Body of pancreas (tissue), 4 donors: ENCODE measurements around the gene SPEM2. TPM values are rescaled to one million over a fixed set of nuclear protein-coding genes. Genes with fewer than 3 reads are reported as not detected.

ENCODE experiments used
- ATAC-seq: fragments of 150-250 bp; one replicate; pipeline ENCODE4 v1.9.1; 2016
- DNase-seq, 4 donors: peaks; one replicate each; pipeline ENCODE4 v3.0.0-alpha.2; 2019
- H3K27ac ChIP-seq, 4 donors: fragments of 200-600 bp; sonication (generic); 1 replicate in 3 of 4; 2 replicates in 1 of 4; pipeline versions ENCODE4 v1.5.1 to v1.6.1; 2016 to 2019; ENCODE audit warnings: mild to moderate bottlenecking in 1 of 4, mixed read lengths in 1 of 4, moderate library complexity in 1 of 4
- H3K27me3 ChIP-seq, 2 donors: fragments of 200-600 bp; sonication (generic); one replicate each; pipeline ENCODE4 v1.6.0; 2016; ENCODE audit warnings: mild to moderate bottlenecking in 1 of 2
- H3K36me3 ChIP-seq, 2 donors: fragments of 200-600 bp; sonication (generic); replicated peaks in 1 of 2; 2 replicates each; pipeline ENCODE4 v1.5.1; 2016; ENCODE audit warnings: low read depth in 2 of 2; ENCODE audit not compliant: insufficient read depth in 1 of 2
- H3K4me1 ChIP-seq: fragments of 200-600 bp; sonication (generic); one replicate; pipeline ENCODE4 v1.6.0; 2016
- H3K4me3 ChIP-seq, 2 donors: fragments of 200-600 bp; sonication (generic); 1 replicate in 1 of 2; 2 replicates in 1 of 2; pipeline ENCODE4 v1.5.1; 2016 to 2019
- H3K9me3 ChIP-seq, 3 donors: fragments of 200-600 bp; sonication (generic); 1 replicate in 2 of 3; 2 replicates in 1 of 3; pipeline ENCODE4 v1.5.1; 2016
- POLR2A ChIP-seq, 3 donors: fragments of 450-650 bp; IDR thresholded peaks; one replicate each; pipeline ENCODE4 v1.6.1; 2016; ENCODE audit warnings: antibody characterized with exemption in 3 of 3, mild to moderate bottlenecking in 2 of 3
- WGBS, 2 donors: methylation state at CpG; one replicate each; pipeline ENCODE4 v1.1.5; 2017; 5-methylcytosine and 5-hydroxymethylcytosine counted together
- intact Hi-C: fragments of 100-400 bp; cut with DNase I; formaldehyde crosslinking; loops from one replicate; pipeline ENCODE4 v1.15.1; 2023
- total RNA-seq, 2 donors: library from RNA; depleted of rRNA; stranded (reverse); fragments of >200 nt; gene quantifications; one replicate each; pipeline ENCODE4 v1.1.0, GENCODE V29; 2016
- TF ChIP-seq, protein P1 (sequence below), 7 experiments: fragments of 450-650 bp in 4 of 7; fragments of 200-600 bp in 3 of 7; sonication (generic) in 3 of 7; IDR thresholded peaks; one replicate each; pipeline ENCODE4 v1.5.1; 2016 to 2019; ENCODE audit warnings: antibody characterized with exemption in 7 of 7

Gene SPEM2
- total RNA-seq, 2 donors from 2014 or later: not detected

- intact Hi-C loops: no loop called here
- no peak for TF ChIP-seq POLR2A (IDR thresholded peaks at IDR 0.05)
- TF ChIP-seq, protein P1, sequence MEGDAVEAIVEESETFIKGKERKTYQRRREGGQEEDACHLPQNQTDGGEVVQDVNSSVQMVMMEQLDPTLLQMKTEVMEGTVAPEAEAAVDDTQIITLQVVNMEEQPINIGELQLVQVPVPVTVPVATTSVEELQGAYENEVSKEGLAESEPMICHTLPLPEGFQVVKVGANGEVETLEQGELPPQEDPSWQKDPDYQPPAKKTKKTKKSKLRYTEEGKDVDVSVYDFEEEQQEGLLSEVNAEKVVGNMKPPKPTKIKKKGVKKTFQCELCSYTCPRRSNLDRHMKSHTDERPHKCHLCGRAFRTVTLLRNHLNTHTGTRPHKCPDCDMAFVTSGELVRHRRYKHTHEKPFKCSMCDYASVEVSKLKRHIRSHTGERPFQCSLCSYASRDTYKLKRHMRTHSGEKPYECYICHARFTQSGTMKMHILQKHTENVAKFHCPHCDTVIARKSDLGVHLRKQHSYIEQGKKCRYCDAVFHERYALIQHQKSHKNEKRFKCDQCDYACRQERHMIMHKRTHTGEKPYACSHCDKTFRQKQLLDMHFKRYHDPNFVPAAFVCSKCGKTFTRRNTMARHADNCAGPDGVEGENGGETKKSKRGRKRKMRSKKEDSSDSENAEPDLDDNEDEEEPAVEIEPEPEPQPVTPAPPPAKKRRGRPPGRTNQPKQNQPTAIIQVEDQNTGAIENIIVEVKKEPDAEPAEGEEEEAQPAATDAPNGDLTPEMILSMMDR (IDR thresholded peaks at IDR 0.05): no peak
- H3K4me3 ChIP-seq: peak overlapping the region; percentile 22 to 39
- no peak for ATAC-seq
- peak; percentile 53 to 61 (median 54) for DNase-seq
- H3K27ac ChIP-seq: peak overlapping the region; percentile 60 to 96 (median 90)
- H3K36me3 ChIP-seq: no peaks in the 10 kb centered on the region
- peaks cover 32% of the 10 kb centered on the region for H3K4me1 ChIP-seq
- H3K27me3 ChIP-seq: no peaks in the 10 kb centered on the region
- H3K9me3 ChIP-seq: no peaks in the 10 kb centered on the region
- 9 to 13% methylated on average over 13 to 16 of the region's 16 CpGs for WGBS, 2 donors
Observed at GRCh38 chr17:7403043-7403726, 22.2 kb upstream of the SPEM2 start.

DNA sequence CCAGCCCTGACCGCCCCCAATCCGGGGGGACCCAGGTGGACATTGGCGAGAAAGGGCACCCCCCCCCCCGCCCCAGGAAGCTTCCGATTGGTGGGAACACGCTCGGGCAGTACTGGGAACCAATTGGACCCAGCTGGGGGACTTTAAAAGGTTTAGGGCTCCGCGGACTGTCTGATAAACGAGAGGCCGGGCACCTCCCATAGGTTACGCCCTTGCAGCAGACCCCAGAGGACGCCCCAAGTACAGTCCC, 21.8 kb upstream of the SPEM2 start:
- Histone ChIP-seq H3K27ac (peak overlapping the region; percentile 60 to 96 (median 90)), H3K4me1 (peaks cover 32% of the 10 kb centered on the region), H3K4me3 (peak overlapping the region; percentile 22 to 39), H3K9me3 (no peaks in the 10 kb centered on the region), H3K36me3 (no peaks in the 10 kb centered on the region), H3K27me3 (no peaks in the 10 kb centered on the region)
- intact Hi-C loops: no loop called here
- DNase-seq: no peak
- ATAC-seq: peak; percentile 43
- TF ChIP-seq, protein P1 (IDR thresholded peaks at IDR 0.05): no peak
- no peak for TF ChIP-seq POLR2A (IDR thresholded peaks at IDR 0.05)
- WGBS, 2 donors: 1% methylated on average over 13 of the region's 13 CpGs; no CpG with 5 or more reads in 1 of the 2 donors

GRCh38 chr17:7403977-7404736, 21.3 kb upstream of the SPEM2 start, which contains the start of gene TMEM256:
Gene TMEM256, minus strand, starts transcription at chr17:7404097. Its CDS starts 13 bp downstream, at chr17:7404084.
- intact Hi-C loops: no loop called here
- Histone ChIP-seq H3K9me3 (no peaks in the 10 kb centered on the region), H3K4me1 (peaks cover 32% of the 10 kb centered on the region), H3K4me3 (peak within 1 kb of the TSS; percentile 39), H3K27ac (peak within 1 kb of the TSS; percentile 60 to 96 (median 90)), H3K27me3 (no peaks in the 10 kb centered on the region), H3K36me3 (no peaks in the 10 kb centered on the region)
- ATAC-seq (peak; percentile 92), DNase-seq (peak; percentile 99)
- TF ChIP-seq, protein P1 (IDR thresholded peaks at IDR 0.05): peak in 2 of 7 experiments; percentile 24 to 25
- peak; percentile 95 to 98 (median 98) for TF ChIP-seq POLR2A (IDR thresholded peaks at IDR 0.05)
- WGBS, 2 donors: 1% methylated on average over 24 to 49 of the region's 49 CpGs

DNA sequence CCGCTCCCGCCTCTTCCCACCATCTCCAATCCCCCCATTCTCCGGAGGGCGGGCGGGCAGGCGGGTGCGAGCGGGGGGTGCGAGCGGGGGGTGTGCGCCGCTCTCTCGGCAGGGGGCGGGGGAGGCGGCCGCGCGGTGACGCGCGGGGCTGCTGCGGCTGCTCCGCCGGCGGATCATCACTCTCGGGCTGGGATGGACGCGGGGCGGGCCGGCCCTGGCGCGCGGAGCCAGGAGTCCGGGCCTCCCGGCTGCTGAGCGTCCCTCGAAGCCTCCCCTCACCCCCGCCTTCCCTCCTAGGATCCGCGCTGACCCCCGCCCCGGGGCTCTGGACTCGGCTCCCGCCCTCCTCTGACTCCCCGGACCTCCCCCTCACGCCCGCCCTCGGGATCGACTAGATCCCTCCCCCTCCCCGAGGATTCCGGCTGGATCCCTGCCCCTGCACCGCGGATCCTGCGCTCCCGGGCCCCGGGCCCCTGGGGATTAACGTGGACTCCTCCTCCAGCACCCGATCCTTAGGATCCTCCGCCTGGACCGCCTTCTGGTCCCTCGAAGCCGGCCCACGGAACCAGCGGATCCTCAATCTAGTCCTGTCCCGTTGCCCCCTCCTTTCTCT, 20.6 kb upstream of the SPEM2 start:
- intact Hi-C loops: no loop called here
- DNase-seq (peak; percentile 39 to 54 (median 45)), ATAC-seq (peak; percentile 27)
- Histone ChIP-seq H3K36me3 (no peaks in the 10 kb centered on the region), H3K27me3 (no peaks in the 10 kb centered on the region), H3K4me3 (peak overlapping the region; percentile 23 to 39), H3K9me3 (no peaks in the 10 kb centered on the region), H3K4me1 (peaks cover 32% of the 10 kb centered on the region), H3K27ac (peak overlapping the region in 3 of 4 donors; percentile 86 to 96 (median 95))
- WGBS, 2 donors: 1 to 4% methylated on average over 21 to 60 of the region's 65 CpGs
- TF ChIP-seq, protein P1 (IDR thresholded peaks at IDR 0.05): no peak
- peak; percentile 12 to 48 (median 21) for TF ChIP-seq POLR2A (IDR thresholded peaks at IDR 0.05)
